ENCODE data around the gene MRPL37.
"Not testable (repeated sequence)": the region's sequence is repeated elsewhere in the genome, so short reads cannot be mapped to it uniquely, and the experiment has no call there.

MRPL37 gene

GRCh38 chr1:54172614-54173599 is 27.1 kb upstream of the MRPL37 start:
- no peak for DNase-seq

GRCh38 chr1:54173681-54174080 is 26.3 kb upstream of the MRPL37 start:
- DNase-seq = no peak

GRCh38 chr1:54174106-54174505 is 25.9 kb upstream of the MRPL37 start:
- DNase-seq = no peak

GRCh38 chr1:54176621-54177327 is 23.2 kb upstream of the MRPL37 start:
- DNase-seq = no peak

GRCh38 chr1:54177726-54178125 is 22.2 kb upstream of the MRPL37 start:
- DNase-seq = no peak

- DNase-seq = no peak
These were observed 21.5 kb upstream of the MRPL37 start for GRCh38 chr1:54178296-54179070.

- no peak for DNase-seq
These were observed 19.1 kb upstream of the MRPL37 start for GRCh38 chr1:54180701-54181360.

- DNase-seq = no peak
These were observed 13.9 kb upstream of the MRPL37 start for GRCh38 chr1:54186056-54186455.

- DNase-seq = no peak
These were observed 11.7 kb upstream of the MRPL37 start for GRCh38 chr1:54188291-54188690.

- DNase-seq = no peak
These were observed 9.4 kb upstream of the MRPL37 start for GRCh38 chr1:54190526-54190925.

- DNase-seq = no peak
These were observed 8.4 kb upstream of the MRPL37 start for GRCh38 chr1:54191525-54191924.

- no peak for DNase-seq
These were observed 6.5 kb upstream of the MRPL37 start for GRCh38 chr1:54193453-54193852.

- no peak for DNase-seq
These were observed 709 bp upstream of the MRPL37 start for GRCh38 chr1:54199151-54199764.

- DNase-seq = no peak
These were observed 591 bp downstream of the MRPL37 start for GRCh38 chr1:54200519-54200997.

GRCh38 chr1:54204199-54204598 is 4.2 kb downstream of the MRPL37 start:
- no peak for DNase-seq

- DNase-seq = no peak
These were observed 7.3 kb downstream of the MRPL37 start for GRCh38 chr1:54207287-54207686.

GRCh38 chr1:54207896-54208295 is 7.9 kb downstream of the MRPL37 start:
- not testable (repeated sequence) for DNase-seq

GRCh38 chr1:54212872-54213271 is 12.9 kb downstream of the MRPL37 start:
- DNase-seq = no peak

GRCh38 chr1:54215523-54215922 is 15.6 kb downstream of the MRPL37 start:
- no peak for DNase-seq

- DNase-seq = no peak
These were observed 19.1 kb downstream of the MRPL37 start for GRCh38 chr1:54218883-54219687.

GRCh38 chr1:54219688-54220003 is 19.7 kb downstream of the MRPL37 start:
- DNase-seq = no peak
